RPMI7951 (cell line): ENCODE results near the gene KRT79. TPM values are rescaled to one million over a fixed set of nuclear protein-coding genes. Genes with fewer than 3 reads are reported as not detected.
A peak's percentile ranks its signal among the peaks of the same experiment; 100 is the strongest.

Source experiments
- DNase-seq: peaks from one replicate; pipeline ENCODE4 v3.0.0-alpha.2; 2012; ENCODE audit warnings: low read depth
- total RNA-seq: library from RNA; depleted of rRNA; stranded (reverse); fragments of >200 nt; shearing (Covaris generic); gene quantifications from 2 replicates; pipeline ENCODE4 v1.2.3, GENCODE V29; 2014

KRT79 gene
- total RNA-seq, 1 experiment from 2014 or later = 4.8 TPM

- no peak for DNase-seq
Observed at GRCh38 chr12:52819731-52820510, 14.2 kb downstream of the KRT79 start.

DNA sequence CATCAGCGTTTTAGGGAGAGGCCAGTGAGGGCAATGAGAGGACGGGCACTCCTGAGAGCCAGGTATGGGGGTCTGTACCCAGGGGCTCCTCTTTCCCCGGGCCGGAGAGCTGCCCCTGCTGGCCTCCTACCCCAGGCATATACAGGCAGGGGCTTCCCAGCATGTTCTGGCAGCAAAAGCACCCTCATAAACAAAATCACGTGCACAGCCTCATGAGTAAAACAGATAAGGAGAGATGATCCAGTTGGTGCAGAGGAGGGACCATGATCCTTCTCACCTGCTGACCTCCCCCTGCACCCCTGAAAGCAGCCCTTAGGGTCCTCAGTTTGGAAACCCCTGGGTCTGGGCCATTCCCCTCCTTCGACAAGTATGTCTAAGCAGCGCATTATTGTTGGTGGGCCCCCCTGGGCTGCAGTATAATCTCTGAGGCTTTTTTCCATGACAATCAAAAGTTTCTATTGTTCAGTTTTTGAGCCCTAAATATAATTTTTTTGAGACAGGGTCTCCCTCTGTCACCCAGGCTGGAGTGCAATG, 15.2 kb downstream of the KRT79 start:
- DNase-seq = no peak

DNA sequence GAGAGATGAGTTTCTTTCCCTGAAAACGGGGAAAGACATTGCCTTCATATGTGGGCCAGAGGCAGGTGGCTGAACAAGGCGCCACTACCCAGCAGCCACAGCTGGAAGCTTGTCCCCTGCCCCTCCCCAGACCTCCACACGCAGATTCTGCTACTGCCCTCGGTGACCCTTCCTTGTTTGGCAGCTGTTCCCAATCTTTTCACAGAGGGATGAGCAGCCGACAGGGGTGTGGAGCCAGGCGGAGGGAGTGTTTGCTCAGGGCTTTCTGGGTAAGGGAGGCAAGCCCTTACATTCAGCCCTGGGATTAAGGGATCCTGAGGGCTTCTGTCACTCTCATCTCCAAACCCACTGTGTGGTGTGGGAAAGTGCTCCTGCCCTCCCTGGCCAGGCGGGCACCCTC, 15.7 kb downstream of the KRT79 start:
- DNase-seq = peak; percentile 53

GRCh38 chr12:52817699-52818238, 16.3 kb downstream of the KRT79 start:
- no peak for DNase-seq

- DNase-seq = no peak
Observed at GRCh38 chr12:52817003-52817698, 17.0 kb downstream of the KRT79 start.

GRCh38 chr12:52815676-52816588, 18.2 kb downstream of the KRT79 start:
- no peak for DNase-seq

DNA sequence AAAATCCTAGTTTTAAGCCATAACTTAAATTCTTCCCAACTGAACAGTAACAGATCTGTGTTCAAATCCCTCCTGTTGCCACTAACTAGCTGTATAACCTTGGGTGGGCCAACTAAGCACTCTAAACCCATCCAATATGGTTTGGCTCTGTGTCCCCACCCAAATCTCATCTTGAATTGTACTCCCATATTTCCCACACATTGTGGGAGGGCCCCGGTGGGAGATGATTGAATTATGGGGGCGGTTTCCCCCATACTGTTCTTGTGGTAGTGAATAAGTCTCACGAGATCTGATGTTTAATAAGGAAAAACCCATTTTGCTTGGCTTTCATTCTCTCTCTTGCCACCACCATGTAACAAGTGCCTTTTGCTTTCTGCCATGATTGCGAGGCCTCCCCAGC, 18.9 kb downstream of the KRT79 start:
- no peak for DNase-seq

DNA sequence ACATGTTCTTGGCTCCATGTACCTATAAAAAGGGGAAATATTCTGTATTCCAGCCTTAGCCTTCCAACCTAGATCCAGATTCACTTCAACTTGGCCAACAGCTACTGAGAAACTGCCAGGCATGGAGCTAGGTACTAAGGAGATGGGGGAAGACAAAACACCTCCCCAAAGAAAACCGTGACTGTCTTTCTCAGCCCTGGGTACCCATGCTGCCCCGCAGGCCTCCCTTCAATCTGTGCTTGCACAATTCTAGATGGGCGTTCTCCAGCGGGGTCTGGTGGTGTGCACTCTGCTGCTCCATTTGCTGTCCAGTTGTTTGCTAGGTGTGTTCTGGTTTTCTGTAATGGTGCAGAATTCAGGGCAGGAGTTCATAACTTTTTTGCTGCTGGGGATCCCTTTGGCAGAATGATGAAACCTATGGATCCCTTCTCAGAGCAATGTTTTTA, 19.4 kb downstream of the KRT79 start:
- DNase-seq = no peak

- DNase-seq = peak; percentile 13
Observed at GRCh38 chr12:52813885-52814709, 20.0 kb downstream of the KRT79 start, which contains the start of gene KRT4. KRT4 (minus strand) TSS chr12:52814116; CDS start chr12:52814058, 58 bp downstream.

GRCh38 chr12:52813203-52813819, 20.8 kb downstream of the KRT79 start:
- no peak for DNase-seq

GRCh38 chr12:52812749-52813148, 21.4 kb downstream of the KRT79 start:
- DNase-seq = no peak

DNA sequence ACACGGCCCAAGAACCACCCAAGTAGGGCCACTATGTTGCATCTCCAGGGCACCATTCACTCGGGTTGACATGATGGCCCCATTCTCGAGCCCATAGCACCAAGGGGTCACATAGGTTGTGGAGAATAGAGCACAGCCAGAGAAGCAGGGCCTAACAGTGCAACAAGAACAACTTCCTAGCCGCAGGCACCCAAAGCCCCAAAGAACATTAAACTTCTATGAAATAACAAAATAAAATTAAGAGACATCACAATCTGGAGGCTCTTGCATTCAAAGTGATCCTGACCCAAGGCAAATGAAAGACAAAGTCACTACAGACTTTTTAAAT, 22.1 kb downstream of the KRT79 start:
- DNase-seq = no peak

GRCh38 chr12:52811191-52812072, 22.7 kb downstream of the KRT79 start:
- DNase-seq = no peak

- no peak for DNase-seq
Observed at GRCh38 chr12:52810554-52810953, 23.6 kb downstream of the KRT79 start.

- DNase-seq = no peak
Observed at GRCh38 chr12:52809166-52809565, 24.9 kb downstream of the KRT79 start.

DNA sequence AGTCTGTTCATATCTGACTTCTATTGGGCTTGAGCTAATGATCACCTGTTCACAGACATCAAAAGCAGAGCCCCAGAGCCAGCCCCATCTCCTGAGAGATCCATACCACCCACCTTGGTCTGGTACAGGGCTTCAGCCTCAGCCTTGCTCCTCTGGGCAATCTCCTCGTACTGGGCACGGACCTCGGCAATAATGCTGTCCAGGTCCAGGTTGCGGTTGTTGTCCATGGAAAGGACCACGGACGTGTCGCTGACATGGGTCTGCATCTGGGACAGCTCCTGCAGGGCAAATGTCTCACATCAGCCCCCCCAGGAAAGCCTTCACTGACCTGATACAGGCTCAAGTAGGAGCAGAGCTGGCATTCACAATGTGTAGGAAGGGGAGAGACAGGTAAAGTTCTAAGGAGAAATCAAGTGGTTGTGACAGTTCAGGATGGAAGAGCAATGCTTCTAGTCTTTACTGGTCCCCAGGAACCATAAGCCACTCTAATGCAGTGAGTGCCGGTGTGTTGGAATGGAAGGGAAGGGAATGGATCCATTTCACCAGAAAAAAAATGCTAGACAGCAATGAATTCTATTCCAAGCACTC, 25.4 kb downstream of the KRT79 start:
- no peak for DNase-seq

GRCh38 chr12:52807544-52808470, 26.3 kb downstream of the KRT79 start:
- no peak for DNase-seq
